HG03442 (cell line): ENCODE data around the gene KCNC4.
A peak's percentile ranks its signal among the peaks of the same experiment; 100 is the strongest.

ENCODE experiments used
- ATAC-seq: cut with Tn5 transposase; IDR thresholded peaks from one replicate; pipeline ENCODE4 v1.9.1; 2021; ENCODE audit warnings: mild to moderate bottlenecking, moderate library complexity; ENCODE audit not compliant: unreplicated experiment

Gene KCNC4

DNA sequence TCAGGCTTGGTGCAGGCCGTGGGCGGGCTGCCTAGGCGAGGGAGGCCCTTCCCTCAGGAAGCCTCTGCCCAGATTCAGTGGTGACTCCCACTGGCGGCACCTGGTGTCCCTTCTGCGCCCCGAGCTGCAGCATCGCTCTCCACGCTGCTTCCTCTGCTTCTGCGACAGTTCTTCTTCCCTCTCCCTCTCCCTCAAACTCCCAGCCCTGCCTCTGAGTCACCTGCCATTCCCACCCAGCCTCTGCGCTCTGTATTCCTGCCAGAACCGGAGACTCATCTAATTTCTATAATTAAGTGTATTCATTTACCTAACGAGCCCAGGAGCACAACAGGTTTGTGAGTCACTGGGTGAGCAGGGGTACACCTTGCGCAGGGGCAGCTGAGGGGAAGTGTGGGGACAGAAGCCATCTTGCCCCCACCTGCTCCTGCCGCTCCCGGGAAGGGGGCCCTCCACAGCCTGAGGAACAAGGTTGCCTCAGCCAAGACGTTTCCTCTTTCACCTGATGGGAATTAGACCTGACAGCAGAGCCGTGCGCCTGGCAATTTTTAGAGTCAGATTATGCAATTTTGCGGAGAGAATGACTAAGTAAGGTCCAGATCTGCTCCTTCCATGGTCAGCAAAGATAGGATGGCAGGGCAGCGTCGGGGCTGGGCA, 19.4 kb downstream of the KCNC4 start:
- no peak for ATAC-seq

DNA sequence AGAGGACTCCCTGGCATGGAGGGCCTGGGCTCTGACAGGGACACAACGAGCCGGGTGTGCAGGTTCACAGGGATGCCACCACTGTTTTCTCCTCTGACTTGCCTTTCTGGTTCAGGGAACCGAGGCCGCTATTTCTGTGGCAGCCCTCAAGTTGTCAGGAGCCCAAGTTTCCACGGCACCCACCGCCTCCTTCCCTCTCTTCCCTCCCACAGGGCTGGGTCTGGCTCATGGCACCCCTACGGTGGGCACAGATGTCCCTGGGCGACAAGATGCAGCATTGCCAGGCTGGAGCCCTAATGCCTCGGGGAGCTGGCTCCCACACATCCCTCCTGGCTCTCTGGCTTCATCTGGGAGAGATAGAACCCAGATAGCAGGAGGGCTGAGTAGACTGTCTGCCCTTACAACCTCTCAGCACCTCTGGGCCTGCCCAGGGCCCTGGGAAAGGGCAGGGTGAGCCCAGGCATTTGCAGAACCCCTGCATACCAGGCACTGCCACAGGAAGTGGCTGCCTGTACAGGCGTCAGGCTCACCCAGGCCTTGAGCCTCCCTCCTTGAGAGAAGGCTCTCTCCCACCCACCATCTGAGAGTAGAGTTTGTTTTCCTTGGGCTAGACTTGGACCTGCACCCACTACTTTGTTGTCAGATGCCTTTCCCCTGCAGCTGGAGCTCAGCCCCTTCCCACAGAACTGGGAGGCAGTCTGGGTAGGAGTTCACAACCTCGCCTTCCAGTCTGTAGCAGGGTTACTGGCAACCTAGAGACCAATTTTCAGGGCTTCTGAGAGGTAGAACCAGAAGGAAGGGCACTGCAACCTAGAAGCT, 20.5 kb downstream of the KCNC4 start:
- no peak for ATAC-seq

DNA sequence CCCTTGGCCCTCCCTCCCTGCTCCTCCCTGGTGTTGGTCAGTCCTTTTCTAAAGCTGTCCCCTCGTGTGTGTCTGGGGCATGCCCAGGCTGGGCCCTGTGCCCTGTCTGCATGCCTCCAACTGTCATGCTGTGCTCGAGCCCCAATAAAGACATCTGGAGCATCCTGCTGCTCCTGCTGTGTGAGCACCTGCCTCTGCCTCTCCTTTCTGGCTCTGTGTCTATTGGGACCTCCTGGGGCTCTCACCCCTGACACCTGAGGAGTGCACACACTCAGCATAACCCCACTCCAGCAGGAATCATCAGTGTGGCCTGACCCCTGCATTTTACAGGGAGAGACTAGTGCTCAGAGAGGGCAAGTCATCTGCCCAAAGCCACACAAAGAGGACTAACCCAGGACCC, 23.7 kb downstream of the KCNC4 start:
- no peak for ATAC-seq

DNA sequence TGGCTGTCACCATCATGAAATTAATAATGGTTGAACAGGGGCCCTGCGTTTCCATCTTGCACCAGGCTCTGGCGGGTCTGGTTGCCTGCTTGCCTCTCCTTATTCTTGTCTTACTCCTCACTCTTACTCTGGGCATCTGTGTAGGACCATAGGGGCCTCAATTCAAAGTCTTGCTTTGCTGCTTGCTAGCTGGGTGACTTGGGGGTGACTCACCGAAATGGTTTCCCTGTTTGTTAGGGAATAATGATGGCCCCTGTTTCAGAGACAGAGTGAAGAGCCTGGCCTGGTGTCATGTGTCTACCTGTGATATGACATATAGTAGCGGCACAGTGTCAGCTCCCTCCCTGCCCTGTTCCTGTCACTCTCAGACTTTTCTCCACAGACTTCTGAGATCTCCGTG, 24.6 kb downstream of the KCNC4 start:
- no peak for ATAC-seq

DNA sequence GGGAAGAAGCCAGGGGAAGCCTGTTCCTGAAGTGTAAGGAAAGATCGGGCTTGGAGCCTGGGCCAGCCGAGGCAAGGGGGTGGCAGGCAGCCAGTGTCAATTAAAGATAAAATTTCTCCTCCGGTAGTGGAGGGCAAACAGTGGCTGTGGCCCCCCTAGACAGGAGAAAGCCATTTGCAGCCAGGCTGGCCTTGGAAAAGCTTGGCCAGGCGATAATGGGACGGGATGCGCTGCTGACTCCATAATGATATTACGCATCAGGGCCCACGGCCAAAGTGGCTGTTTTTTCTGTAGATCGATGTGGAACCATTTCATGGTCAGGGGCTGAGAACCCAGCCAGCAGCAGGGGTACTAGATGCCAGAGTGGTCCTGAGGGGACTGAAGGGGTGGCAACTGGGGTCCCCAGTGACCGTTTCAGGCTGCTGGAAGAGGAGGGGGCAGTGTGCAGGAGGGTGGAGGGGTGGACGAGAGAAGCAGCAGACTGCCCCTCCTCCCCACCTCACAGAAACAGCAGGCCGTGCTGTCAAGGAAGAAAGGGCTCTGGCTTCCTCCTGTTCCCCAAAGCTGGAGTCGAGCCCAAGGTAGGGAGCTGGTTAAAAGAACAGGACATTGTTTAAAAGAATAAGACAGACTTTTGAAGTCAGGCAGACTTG, 25.2 kb downstream of the KCNC4 start:
- ATAC-seq: no peak

DNA sequence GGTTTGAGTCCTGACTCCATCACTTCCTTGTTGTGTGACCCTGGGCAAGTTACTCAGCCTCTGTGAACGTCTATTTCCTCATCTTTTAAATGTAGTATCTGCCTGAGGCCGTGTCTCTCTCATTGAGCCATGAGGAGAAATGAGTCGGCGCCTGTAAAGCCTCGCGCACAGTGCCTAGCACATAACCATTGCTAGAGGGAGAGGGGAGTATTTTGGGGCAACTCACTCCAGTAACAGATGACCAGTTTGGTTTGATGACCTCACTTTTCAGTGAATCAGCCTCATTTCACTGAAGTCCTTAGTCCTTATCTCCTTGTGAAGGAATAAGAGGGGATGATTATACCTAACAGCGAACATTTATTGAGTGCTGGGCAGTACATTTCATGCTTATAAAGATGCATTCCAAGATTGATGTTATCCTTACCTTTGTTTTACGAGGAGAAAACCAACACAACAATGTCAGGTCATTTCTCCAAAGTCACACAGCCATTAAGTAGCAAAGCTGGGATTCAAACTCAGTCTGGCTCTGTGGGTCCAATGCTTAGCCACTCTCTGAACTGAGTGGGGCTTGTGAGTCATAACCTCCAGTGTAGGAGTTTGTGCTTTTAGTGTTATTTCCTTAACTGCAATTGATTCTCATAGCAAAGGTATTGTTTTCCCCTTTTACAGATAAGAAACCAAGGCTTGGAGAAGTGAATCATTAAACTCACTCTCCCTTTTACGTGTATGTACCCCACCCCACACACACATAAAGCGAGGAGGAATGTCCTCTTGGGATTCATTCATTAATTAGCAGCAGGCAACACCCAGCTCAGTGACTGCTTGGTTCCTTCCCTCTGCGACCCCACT, 25.9 kb downstream of the KCNC4 start:
- peak; percentile 37 for ATAC-seq

DNA sequence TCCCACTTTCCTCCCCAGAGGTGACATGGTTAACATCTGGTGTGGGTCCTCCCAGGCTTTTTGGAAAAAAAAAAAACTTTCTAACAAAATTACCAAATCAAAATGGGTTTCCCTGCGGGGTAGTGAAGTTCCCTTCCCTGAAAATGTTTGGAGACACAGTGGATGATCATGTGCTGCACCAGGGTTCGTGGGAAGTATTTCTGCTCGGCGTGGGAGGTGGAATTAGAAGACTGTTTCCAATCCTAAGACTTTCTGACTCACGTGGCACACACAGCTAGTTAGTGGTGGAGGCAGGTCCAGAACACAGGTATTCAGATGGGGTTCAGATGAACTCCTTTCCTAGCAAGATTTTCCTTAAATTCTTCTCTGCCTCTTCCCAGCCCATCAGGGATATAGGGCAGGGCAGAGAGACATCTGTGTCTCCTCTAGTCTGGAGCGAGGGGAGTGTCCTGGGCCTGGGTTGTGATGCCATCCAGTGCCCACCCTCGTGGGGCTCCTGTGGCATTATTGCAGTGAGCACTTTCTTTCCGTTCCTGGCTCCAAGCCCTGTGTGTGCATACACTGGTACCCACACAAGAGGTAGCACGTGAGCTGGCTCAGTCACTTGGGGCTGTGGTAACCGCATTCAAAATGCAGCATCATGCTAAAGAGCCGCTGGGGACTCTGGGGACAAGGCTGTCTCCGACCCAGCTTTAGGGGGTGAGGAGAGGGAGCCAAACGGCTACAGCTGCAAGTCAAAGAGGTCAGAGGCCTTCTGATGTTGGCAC, 27.5 kb downstream of the KCNC4 start:
- peak; percentile 45 for ATAC-seq

DNA sequence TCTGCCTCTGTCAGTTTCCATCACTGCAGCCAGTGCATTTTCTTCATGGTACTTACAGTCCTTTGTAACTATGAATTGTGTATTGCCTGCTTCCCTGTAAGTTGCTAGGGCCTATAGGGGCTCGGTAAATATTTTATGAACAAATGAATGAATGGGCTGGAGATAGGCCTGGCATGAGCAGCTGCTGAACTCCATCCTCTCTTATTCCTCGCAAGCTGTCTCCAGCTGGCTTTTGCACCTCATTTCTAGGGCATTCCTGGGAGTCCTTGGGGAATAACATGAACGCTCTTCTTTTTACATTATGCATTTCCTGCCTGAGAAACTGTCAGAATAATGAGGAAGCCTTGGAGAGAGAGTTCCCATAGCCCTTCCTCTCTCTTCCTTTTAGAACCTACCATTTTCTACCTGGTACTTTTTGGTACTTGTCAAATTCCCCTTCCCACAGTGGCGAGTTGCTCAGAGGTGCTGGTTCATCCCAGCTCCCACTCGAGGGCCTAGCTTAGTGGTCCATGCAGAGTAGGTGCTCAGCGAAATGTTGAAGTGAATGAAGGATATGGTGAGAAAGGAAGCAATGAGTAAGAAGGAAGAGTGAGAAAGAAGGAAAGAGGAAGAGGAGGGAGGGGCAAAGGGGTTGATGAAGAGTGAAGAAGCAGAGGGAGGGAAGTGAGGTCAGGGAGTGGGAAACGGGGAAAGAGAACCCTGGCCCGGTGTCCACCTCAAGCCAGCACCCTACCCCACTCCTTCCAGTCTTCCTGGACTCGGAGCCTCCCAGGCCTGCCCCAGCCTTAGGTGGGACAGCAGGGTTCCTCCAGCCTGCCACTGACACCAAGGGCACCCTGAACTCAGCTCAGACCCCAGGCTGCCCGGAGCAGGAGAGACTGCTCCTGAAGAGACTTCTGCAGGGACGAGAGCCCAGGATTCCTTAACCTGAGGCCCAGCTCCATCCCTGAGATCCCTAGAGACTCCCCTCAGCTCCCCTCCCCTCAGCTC, 29.6 kb downstream of the KCNC4 start:
- no peak for ATAC-seq

DNA sequence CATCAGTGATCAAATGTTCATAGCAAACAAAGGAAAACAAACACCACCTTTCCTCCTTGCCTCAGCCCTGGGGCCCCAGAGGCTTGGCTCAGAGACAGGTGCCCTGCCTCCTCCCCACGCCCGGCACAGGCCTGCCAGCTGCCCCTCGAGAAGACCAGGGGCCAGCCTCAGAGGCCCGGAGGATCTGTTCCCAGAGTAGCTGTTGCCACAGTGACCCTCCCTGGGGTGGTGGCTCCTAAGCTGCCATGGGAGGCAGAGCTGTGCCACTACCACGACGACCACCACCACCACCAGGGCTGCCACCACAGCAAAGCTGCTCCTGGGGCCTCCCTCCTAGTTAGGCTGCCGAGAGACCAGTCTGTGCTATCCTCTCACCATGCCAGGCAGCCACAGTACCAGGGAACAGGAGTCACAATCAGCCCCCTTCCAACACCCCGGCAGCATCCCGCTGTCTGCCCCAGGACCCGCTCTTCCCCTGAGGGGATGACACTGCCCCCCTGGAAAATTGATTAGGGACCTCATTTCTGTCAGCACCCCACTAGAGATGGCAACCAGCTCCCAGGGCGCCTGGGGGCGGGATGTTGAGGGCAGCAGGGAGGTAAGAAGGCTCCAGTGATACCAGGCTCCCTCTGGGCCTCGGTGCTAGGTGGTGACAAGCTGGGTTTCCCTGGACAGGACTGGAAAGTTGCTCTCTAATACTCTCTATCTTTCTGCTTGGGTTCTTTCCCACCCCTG, 30.5 kb downstream of the KCNC4 start:
- no peak for ATAC-seq

DNA sequence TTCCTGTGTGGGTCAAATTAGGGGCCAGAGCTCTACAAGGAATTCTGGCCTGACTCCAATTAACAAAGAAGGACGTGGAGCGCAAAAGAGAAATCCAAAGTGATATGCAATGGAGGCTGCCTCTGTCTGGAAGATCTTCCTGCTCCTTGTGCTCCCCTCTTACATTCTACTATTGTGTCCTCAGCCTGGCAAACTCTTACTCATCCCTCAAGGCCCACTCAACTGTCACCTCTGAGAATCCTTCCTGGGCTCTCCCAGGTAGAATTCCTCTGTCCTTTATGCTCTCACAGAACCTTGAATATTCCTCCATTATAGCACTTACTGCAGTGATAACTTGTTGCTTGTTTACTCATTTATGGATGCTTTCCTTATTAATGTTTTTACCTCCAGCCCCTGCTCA, 31.4 kb downstream of the KCNC4 start:
- ATAC-seq: no peak

DNA sequence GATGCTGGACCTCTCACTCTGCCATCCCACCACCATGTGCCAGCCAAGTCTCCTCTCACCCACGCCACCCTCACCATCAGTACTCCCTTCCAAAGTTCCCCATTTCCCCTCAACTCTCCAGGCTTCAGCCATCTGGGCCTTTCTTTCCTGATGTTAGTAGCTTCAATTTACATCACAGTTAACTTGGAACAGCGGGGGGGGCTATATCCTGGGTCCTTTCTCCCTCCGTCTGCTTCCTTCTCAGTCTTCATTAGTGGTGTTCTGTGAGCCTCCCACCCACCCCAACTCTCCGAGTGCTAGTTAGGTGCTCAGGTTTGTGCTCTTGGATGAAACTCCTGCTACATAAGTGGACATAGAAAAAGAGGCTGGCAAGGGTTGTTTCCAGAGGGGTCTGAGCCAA, 31.9 kb downstream of the KCNC4 start:
- ATAC-seq: no peak

DNA sequence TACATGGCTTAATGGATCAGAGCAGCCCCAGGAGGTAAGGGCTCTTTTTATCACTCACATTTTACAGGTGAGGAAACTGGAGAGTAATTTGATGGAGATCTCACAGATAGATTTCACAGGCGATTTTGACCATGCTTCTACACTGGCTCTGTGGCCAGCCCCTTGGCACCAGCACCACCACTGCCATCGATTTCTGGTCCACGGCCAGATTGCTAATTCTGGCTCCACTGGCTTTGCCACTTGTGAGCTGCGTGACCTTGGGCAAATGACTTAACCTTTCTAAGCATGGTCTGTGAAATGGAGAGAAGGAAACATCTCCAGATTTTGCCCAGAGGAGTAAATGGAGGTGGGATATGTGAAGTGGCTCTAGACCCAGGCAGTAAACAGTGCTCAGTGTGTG, 32.6 kb downstream of the KCNC4 start:
- ATAC-seq: no peak

DNA sequence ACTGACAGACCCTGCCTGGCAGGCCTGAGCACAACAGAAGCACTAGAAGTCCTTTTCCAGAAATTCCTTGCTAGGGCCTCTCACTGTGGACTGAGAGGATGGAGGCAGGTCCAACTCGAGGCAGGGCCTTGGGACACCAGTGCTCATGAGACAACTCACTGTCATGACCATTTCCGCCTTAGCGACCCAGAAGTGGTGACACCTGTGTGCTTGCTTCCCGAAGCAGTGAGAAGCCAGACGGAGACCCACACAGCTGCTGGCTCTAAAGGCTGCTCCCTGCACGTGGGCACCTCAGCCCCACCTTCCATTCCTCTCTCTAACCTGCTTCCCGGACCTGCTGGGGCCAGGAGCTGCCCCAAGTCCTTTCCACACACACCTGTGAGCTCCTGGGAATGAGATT, 33.0 kb downstream of the KCNC4 start:
- ATAC-seq: peak; percentile 8

DNA sequence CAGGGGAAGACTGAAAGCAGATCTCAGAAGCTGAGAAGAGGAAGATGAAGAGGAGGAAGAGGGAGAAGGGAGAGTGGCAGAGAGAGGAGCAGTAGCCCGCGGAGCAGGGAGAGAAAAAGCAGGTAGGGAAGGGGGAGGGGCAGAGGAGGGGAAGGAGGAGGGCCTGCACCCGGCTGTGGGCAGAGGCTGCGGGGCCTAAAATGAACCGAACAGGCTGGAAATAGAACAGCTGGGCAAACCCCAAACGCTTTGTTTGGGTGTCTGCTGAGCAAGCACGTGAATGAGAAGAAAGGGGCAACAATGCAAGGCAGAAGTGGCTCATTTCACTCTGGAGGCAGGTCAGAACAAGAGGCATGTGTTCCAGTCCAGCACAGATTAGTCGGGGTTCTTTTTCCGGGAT, 33.5 kb downstream of the KCNC4 start:
- ATAC-seq: peak; percentile 54

DNA sequence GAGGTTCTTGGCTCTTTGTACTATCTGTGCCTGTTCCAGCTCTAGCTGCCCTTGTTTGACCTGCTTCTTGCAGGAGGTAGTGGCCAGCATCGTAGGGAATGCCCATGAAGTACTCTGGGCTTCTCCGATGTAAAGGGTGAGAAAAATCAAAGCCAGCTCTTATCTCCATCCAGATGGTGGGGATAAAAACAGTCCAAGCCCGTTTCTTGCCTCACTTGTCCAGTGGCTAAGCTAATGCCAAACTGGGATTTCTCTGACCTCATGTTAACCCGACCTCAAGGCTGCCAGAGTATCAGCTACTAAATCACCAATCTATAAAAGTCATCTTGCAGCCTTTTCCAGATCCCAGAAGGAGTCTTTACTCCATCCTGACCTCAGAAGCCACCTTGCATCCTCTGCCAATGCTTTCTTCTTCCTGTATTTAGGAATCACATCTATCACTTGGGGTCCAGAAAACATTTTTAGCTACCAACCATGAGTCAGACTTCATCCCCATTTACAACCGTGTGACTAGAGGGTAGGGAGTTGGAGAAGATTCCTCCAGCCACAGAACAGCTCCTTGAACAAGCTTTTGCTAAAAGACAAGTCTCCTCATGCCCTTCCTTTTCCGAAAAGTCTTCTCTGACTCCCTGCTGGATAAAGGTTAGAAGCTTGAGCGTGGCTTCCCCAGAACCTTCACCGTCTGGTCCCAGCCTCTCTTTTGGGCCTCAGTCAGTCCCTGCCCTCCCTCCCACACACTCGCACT, 35.9 kb downstream of the KCNC4 start:
- ATAC-seq: no peak

DNA sequence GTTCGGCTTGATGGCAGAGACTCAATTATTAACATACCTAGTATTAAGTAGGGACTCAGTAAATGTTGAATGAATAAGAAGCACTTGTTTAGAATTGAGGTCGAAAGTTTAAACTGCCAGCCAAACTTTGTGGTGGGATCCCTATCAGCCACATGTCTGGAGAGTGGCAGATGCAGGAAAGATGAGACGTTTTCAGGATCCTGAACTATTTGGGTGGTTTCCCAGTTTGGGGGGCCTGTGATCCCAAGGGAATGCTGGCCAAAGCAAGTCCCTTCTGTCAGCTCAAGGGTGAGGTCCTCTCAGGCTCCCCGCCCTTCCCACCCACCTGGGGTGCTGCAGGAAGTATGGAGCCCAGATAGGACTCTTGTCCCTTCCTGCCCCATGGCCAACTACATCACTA, 38.6 kb downstream of the KCNC4 start:
- ATAC-seq: no peak

DNA sequence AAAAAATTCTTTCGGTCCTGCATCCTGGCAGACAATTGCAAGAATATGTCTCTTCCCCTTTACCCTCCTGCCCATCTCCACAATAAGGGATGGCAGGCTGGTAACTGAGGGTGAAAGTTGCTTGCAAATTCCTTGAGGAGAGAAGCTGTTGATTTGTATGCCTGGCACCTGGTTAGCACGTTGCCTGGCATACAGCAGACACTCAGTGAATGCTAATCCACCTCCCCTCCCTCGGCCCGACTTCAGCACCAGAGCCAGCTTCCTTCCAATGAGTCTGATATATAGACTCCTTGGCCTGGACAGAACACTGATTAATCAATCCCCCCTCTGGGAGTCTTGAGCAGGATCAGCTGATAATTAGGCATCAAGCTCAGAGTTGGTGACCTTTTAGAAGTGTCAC, 39.1 kb downstream of the KCNC4 start:
- no peak for ATAC-seq

DNA sequence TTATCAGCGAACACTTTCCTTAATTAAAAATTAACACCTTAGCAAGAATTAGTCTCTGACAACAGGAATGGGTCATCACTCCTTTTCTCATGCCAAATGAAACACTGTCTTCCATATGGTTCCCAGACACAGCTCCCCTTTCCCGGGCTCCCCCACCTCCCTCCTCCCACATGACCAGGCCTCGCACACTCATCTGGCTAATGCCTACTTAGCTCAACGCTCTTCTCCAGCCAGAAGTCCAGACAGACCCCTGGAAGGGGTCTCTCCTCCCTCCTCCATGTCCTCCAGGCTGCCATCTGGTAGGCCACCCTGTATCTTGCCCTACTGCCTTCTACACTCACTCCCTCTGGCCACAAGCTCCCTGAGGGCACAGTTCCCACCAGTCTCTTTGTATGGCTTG, 39.9 kb downstream of the KCNC4 start:
- ATAC-seq: no peak
